Limb (tissue), 2 donors: ENCODE data around the gene DRAXIN.

ENCODE experiments used
- DNase-seq, 2 donors: peaks; one replicate each; pipeline ENCODE4 v3.0.0-alpha.2; 2016; ENCODE audit errors: extremely low spot score in 2 of 2

Gene DRAXIN

GRCh38 chr1:11708554-11709350 is 17.2 kb downstream of the DRAXIN start:
- DNase-seq, result no peak

- no peak for DNase-seq
Measured at GRCh38 chr1:11711490-11711889, 20.0 kb downstream of the DRAXIN start.

- DNase-seq, result no peak
Measured at GRCh38 chr1:11712285-11712684, 20.8 kb downstream of the DRAXIN start.

DNA sequence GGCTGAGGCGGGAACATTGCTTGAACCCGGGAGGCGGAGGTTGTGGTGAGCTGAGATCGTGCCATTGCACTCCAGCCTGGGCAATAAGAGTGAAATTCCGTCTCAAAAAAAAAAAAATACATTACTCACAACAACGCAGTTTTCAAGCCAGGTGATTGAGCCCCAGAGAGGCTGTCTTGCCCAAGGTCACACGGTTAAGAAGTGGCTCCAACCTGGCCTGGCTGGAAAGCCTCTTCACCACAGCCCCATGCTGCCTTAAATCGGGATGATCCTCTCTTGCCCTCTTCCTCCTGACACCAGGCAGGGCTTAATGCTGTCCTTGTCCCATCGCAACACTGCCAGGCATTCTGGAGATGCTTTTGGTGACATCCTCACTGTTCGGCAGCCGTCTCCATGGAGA is 21.6 kb downstream of the DRAXIN start:
- no peak for DNase-seq

GRCh38 chr1:11714831-11715575 is 23.5 kb downstream of the DRAXIN start:
- no peak for DNase-seq

DNA sequence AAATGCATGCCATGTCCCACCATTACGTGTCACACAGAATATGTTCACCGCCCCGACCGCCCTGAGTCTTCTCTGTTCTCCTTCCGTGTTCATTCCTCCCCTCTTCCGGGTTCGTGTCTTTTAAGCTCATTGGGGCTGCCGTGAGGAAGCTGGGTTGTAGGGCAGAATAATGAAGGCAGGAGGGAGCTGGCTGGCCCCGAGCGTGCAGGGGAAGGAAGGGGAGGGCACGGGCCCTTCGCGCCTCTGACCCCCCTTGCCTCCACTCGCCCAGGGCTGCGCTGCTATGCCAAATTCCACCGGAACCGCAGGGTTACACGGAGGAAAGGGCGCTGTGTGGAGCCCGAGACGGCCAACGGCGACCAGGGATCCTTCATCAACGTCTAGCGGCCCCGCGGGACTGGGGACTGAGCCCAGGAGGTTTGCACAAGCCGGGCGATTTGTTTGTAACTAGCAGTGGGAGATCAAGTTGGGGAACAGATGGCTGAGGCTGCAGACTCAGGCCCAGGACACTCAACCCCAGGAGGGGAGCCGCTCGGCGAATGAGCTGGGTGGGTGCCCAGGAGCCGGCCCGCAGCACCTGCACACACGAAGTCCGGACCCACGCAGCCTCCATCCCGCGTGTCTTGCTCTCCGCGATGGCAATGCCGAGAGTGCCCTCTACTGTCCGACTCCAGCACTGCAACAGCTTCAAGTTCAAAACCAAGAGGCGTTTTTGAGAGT is 28.0 kb downstream of the DRAXIN start:
- peak; percentile 62 to 84 for DNase-seq

DNA sequence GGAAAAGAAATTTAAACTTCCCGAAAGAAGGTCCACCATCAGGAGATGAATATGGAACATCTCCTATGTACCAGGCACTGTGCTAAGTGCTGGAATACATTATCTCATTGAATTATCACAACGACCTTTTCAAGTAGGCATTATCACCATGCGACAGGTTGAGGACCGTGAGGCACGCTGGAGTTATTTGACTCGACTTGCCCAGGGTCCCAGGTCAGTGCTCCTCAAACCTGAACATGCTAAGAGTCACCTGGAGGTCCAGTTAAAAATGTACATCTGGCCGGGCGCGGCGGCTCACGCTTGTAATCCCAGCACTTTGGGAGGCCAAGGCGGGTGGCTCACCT is 28.5 kb downstream of the DRAXIN start:
- no peak for DNase-seq

DNA sequence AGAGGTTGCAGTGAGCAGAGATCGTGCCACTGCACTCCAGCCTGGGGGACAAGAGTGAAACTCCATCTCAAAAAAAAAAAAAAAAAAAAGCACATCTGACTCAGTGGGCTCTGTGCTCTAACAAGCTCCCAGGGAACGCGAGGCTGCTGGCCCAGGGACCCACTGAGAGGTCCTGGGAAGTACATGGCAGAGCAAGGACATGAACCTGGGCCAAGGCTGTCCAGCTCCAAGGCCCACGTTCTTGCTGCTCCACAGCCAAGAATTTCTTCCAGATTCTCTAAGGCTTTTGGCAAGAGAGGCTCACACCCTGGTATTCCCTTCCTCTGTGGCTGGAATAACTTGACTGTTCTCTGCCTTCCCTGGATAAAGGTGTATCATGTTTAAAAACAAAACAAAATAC is 29.0 kb downstream of the DRAXIN start:
- DNase-seq, result no peak

GRCh38 chr1:11721311-11721710 is 29.8 kb downstream of the DRAXIN start:
- no peak for DNase-seq

- no peak for DNase-seq
Measured at GRCh38 chr1:11722538-11722937, 31.0 kb downstream of the DRAXIN start.

DNA sequence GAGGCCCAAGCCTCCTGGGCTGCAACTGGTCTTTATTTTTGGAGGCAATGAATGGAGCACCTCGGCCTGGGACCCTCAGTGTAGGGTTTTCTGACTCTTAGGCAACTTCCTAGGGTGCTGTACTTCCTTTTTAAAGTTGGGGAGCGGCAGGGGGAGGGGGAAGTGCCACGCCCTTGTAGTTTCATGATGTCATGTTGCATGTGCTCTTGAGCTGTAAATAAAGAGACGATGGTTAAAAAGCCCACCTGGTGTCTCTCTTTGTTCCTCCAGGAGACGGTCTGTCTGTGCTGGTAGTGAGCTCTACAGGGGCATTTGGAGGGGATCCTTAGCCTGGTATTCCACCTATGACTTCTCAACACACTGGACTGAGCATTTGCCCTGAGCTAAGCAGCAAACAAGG is 34.1 kb downstream of the DRAXIN start:
- no peak for DNase-seq

DNA sequence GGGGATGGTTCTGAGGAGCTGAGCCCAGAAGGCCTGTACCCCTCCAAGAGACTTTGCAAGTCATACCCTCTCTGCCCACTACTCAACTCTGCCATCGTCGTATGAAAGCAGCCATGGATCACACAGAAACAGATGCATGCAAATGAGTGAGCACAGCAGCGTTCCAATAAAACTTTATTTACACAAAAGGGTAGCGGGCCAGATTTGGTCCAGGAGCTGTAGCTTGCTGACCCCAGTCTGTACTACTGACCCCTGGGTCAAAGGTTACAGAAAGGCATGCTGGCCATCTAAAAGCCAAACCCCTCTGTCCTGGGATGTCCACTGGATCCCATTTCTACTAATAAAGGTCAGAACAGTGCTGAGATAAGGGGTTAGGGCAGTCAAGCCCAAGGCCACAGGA is 35.6 kb downstream of the DRAXIN start:
- no peak for DNase-seq

DNA sequence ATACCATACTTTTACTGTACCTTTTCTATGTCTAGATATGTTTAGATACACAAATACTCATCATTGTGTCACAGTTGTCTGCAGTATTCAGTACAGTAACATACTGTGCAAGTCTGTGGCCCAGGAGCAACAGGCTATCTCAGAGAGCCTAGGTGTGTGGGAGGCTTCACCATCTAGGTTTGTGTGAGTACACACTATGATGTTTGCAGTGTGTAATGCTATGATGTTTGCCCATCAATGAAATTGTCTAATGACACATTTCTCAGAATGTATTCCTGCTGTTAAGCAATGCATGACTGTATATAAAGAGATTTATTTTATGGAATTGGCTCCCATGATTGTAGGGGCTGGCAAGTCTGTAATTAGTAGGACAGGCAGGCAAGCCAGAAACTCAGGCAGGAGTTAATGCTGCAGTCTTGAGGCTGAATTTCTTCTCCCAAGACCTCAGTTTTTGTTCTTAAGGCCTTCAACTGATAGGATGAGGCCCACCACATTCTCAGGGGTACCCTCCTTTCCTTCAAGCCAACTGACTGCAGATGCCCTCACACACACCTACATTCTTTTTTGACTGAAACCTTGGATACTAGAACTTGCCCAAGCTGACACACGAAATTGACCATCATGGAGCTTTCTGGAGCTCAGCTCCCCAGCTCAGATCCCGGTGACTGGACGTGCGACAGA is 36.8 kb downstream of the DRAXIN start:
- DNase-seq, result no peak

- DNase-seq, result no peak
Measured at GRCh38 chr1:11729155-11729497, 37.6 kb downstream of the DRAXIN start.

DNA sequence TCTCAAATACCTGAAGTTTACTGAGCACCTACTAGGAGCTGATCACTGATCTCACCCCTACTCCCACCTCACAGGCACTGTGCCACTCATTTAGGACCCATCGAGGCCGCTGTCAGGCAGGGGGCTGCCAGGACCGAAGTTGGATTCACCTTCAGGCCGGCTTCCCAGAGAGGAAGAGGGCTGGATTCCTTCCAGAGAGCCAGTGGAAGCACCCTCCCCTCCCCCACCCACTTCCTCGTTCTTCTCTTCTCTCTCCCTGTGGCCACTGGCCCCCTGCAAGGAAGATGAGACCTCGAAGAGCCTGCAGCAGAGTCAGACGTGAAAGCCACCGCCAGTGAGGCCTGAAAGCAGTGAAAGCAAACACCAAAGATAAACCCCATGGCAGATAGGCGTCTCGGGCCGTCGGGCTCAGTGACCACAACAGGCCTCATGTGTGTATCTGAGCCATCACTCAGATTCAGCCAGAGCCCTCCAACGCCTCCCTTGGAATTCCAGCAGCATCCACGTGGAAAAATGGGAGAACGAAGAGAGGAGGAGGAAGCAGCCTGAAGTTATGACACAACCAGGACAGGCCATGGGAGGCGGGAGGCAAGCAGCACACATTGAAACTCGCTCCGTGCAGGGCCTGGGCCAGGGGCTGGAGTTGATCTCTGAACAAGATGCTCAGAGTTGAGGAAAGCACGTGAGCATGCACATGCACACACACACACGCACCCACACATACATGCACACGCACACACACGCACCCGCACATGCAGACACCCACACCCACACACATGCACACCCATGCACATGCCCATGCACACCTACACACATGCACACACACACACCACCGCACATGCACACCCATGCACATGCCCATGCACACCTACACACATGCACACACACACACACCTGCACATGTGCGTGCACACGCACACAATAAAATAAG is 38.3 kb downstream of the DRAXIN start:
- DNase-seq, result no peak

DNA sequence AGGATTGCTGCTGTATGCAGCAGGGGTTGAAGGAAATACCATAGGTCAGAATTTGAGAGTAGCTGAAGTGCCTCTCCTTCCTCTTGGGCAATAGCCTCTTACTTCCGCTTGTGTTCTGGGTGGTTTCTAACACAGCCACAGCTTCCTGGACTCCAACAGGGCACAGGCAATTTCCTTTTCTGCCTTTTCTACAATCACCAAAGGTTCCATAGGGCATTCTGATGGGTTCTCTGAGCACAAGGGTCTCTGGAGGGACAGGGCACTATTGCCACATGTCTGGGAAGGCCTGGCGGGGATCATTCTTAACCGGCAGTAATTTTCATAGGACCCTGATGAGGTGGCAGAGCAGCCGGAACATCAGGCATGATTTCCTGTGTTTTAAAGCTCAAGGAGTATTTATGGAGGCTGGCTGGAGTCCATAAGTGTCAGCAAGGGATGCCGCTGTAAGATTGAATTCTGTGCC is 39.0 kb downstream of the DRAXIN start:
- DNase-seq, result peak in 1 of 2 donors; percentile 35

DNA sequence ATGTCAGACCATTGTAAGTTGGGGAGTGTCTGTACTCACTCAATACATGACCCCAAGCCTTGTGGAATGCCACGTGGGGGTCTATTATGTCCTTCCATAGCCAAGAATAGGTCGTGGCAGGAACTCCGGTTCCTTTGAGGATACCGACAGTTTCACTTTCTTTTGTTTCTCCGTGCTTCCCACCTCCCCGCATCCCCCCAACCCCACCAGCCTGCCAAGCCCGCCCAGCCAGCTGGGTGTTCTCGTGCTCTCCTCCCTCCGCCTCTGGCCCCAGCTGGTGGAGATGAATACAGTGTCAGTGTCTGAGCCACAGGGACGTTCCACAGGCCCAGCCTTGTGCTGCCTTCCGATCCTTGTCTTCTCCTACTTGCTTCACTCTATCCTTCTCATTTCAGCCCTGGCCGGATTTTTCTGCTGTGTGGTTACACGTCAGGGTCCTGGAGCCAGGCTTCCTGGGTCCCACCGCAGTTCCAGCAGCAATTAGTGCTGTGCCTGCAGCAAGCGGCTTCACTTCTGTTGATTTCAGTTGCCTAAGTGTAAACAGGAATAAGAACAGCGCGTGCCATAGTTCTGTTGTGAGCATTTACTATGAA is 40.3 kb downstream of the DRAXIN start:
- peak; percentile 70 to 80 for DNase-seq

DNA sequence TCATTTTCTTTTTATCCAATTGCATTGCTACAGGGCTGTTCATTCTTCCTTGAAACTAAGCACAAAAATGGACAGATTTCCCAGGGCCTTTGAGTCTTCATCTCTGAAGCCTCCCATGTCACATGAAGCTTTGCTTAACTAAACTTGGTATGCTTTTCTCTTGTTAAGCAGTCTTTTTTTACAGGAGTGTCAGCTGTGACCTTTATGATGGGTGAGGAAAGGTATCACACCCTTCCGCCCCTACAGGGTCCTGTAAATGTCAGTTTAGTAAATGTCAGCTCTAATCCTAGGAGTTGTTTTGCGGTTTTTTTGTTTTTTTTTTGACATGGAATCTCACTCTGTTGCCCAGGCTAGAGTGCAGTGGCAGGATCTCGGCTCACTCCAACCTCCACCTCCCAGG is 41.8 kb downstream of the DRAXIN start:
- DNase-seq, result no peak

- no peak for DNase-seq
Measured at GRCh38 chr1:11735531-11735853, 44.0 kb downstream of the DRAXIN start.
